ENCODE results near the gene PLXDC1.

DNA sequence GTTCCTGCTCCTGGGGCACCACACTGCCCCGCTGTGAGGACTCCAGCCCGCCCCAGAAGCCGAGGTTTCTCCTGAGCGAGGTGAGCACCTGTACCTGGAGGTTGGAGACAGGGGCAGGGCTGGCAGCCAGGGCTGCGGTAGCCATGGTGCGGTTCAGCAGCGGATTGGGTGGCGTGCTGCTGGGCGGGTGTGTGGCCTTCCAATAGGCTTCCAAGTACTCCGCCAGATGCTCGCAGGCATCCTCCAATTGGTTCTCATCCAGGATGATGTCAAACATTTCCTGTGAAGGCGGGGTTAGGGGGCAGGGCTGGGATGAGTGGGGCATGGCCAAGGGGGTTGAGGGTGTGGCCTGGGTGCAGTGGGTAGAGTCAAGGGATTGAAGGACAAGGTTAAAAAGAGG is 25.8 kb upstream of the PLXDC1 start:
- TF ChIP-seq, protein P1, sequence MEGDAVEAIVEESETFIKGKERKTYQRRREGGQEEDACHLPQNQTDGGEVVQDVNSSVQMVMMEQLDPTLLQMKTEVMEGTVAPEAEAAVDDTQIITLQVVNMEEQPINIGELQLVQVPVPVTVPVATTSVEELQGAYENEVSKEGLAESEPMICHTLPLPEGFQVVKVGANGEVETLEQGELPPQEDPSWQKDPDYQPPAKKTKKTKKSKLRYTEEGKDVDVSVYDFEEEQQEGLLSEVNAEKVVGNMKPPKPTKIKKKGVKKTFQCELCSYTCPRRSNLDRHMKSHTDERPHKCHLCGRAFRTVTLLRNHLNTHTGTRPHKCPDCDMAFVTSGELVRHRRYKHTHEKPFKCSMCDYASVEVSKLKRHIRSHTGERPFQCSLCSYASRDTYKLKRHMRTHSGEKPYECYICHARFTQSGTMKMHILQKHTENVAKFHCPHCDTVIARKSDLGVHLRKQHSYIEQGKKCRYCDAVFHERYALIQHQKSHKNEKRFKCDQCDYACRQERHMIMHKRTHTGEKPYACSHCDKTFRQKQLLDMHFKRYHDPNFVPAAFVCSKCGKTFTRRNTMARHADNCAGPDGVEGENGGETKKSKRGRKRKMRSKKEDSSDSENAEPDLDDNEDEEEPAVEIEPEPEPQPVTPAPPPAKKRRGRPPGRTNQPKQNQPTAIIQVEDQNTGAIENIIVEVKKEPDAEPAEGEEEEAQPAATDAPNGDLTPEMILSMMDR (IDR thresholded peaks at IDR 0.05; ENCODE audit: low read length), result no peak
- TF ChIP-seq EZH2 (optimal IDR thresholded peaks at IDR 0.05; ENCODE audit: low read depth, low read length) (no peak), EZH2phosphoT487 (IDR thresholded peaks at IDR 0.05; ENCODE audit: low read length) (no peak)
